Activated gamma-delta T cell treated with anti-CD3 and anti-CD28 coated beads, Interleukin-2, amount 50 U/mL, for 16 hours (primary cell): ENCODE measurements around the gene CD160.
"Not testable (repeated sequence)": the region's sequence is repeated elsewhere in the genome, so short reads cannot be mapped to it uniquely, and the experiment has no call there.

Experiments used
- DNase-seq: peaks from one replicate; pipeline ENCODE4 v3.0.0-alpha.2; 2020; ENCODE audit warnings: low read depth

The CD160 gene

GRCh38 chr1:145719230-145720079 lies at the start of gene CD160:
Gene CD160, plus strand, starts transcription at chr1:145719499. Its CDS starts 8,829 bp downstream, at chr1:145728328.
- DNase-seq = no peak

- DNase-seq = not testable (repeated sequence)
These were observed 48.1 kb upstream of the CD160 start for GRCh38 chr1:145670995-145671745.

GRCh38 chr1:145673217-145673616 lies 46.1 kb upstream of the CD160 start:
- not testable (repeated sequence) for DNase-seq

- DNase-seq = not testable (repeated sequence)
These were observed 34.4 kb upstream of the CD160 start for GRCh38 chr1:145684858-145685257.

GRCh38 chr1:145686078-145686477 lies 33.2 kb upstream of the CD160 start:
- DNase-seq = not testable (repeated sequence)

- no peak for DNase-seq
These were observed 31.0 kb upstream of the CD160 start for GRCh38 chr1:145688328-145688727.

- no peak for DNase-seq
These were observed 30.4 kb upstream of the CD160 start for GRCh38 chr1:145688924-145689323.

GRCh38 chr1:145689922-145690321 lies 29.4 kb upstream of the CD160 start:
- DNase-seq = no peak

- DNase-seq = no peak
These were observed 28.4 kb upstream of the CD160 start for GRCh38 chr1:145690587-145691558.

GRCh38 chr1:145692785-145693443 lies 26.4 kb upstream of the CD160 start:
- DNase-seq = no peak

- DNase-seq = no peak
These were observed 23.3 kb upstream of the CD160 start for GRCh38 chr1:145695821-145696629.

- no peak for DNase-seq
These were observed 22.7 kb upstream of the CD160 start for GRCh38 chr1:145696630-145696960.

GRCh38 chr1:145701306-145701862 lies 17.9 kb upstream of the CD160 start:
- DNase-seq = no peak

GRCh38 chr1:145702052-145702451 lies 17.2 kb upstream of the CD160 start:
- DNase-seq = no peak

GRCh38 chr1:145702826-145703225 lies 16.5 kb upstream of the CD160 start:
- no peak for DNase-seq

GRCh38 chr1:145705622-145706021 lies 13.7 kb upstream of the CD160 start:
- no peak for DNase-seq

GRCh38 chr1:145706086-145706664 lies 13.1 kb upstream of the CD160 start:
- DNase-seq = no peak

GRCh38 chr1:145707183-145707867 lies 12.0 kb upstream of the CD160 start, which contains the start of gene PDZK1:
Gene PDZK1, minus strand, starts transcription at chr1:145707368. Its CDS starts 19,347 bp downstream, at chr1:145688021.
- no peak for DNase-seq

- no peak for DNase-seq
These were observed 11.2 kb upstream of the CD160 start for GRCh38 chr1:145708063-145708462.
